Measurements from ENCODE around the gene LIMCH1.
"Not testable (repeated sequence)": the region's sequence is repeated elsewhere in the genome, so short reads cannot be mapped to it uniquely, and the experiment has no call there.

LIMCH1 gene, protein sequence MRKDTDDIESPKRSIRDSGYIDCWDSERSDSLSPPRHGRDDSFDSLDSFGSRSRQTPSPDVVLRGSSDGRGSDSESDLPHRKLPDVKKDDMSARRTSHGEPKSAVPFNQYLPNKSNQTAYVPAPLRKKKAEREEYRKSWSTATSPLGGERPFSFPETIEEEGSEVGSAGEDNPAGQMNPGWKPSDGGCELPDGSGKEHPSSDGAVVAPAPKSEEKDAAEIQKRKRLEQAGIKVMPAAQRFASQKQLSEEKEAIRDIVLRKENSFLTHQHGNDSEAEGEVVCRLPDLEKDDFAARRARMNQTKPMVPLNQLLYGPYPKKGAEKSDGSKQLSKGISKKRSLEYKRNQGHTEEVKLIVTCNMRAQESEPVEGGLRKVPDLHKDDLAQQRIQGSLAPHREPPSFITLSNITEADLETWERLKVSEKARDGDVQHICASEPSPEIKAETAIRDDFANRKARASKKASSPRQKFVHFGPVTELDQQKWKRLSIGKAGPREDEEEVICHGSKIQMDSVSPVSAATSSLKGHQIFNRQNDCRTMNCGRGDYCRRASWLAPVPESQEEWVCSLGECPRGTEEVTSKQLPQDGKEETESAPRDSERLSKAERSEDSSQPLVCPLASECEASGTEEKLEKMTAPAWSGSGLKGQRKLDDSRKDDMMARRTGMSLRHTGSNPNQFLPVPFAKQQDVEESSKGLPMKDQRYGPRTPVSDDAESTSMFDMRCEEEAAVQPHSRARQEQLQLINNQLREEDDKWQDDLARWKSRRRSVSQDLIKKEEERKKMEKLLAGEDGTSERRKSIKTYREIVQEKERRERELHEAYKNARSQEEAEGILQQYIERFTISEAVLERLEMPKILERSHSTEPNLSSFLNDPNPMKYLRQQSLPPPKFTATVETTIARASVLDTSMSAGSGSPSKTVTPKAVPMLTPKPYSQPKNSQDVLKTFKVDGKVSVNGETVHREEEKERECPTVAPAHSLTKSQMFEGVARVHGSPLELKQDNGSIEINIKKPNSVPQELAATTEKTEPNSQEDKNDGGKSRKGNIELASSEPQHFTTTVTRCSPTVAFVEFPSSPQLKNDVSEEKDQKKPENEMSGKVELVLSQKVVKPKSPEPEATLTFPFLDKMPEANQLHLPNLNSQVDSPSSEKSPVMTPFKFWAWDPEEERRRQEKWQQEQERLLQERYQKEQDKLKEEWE (N-terminal part only)

DNA sequence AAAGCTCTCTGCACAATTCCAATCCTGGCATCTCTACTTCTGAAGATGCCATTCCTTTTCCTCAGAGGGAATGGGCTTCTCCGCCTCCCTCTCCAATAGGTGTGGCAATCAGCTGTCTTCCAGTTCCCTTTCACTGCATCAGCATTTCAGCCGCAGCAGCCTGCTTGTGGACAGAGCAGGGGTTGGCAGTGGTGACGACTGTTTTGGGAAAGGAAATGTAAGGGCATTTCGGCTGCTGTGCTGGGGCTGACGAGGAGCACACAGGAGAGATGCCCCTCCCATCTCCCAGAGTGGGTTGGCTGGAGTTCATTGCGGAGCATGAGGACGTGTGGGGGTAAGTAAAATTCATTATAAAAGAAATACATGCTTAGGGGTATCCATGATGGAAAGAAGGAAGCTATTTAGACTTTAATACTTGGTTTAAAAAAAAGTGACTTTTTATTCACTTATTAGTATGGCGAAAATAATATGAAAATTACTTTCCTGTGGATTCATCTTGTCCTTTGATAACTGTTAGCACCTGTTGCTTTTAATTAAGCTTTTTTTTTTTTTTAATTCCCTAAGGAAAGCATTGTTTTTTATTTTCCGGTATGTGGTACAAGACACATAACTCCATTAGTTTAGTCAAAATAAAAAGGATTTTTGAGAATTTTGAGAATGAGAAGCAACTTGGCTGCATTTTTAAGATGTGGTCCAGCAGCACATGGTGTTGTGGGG, at the start of gene LIMCH1:
Gene LIMCH1 (plus strand): TSS at position 141 of the 717 bp plus-strand sequence. CDS start 67,839 bp downstream, outside the sequence.
- TF ChIP-seq MAX (IDR thresholded peaks at IDR 0.05; ENCODE audit: low read depth, low read length) (no peak), POLR2A (IDR thresholded peaks at IDR 0.05; ENCODE audit: extremely low read depth, insufficient read length) (no peak), MYC (IDR thresholded peaks at IDR 0.05; ENCODE audit: low read depth, low read length) (no peak), CTCF (IDR thresholded peaks at IDR 0.05; ENCODE audit: low read depth, low read length) (no peak)
- no peak within 1 kb of the TSS for H3K4me3 ChIP-seq (ENCODE audit: low read depth, low read length)
- no peak for DNase-seq (ENCODE audit: low read depth)

DNA sequence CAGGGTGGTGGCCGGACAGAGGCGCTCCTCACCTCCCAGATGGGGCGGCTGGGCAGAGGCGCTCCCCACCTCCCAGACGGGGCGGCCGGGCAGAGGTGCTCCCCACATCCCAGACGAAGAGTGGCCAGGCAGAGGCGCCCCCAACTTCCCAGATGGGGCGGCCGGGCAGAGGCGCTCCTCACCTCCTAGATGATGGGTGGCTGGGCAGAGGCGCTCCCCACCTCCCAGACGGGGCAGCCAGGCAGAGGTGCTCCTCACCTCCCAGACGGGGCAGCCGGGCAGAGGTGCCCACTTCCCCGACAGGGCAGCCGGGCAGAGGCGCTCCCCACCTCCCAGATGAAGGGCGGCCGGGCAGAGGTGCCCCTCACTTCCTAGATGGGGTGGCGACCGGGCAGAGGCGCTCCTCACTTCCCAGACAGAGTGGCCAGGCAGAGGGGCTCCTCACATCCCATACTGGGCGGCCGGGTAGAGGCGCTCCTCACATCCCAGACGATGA, 46.8 kb upstream of the LIMCH1 start:
- H3K4me3 ChIP-seq (ENCODE audit: low read depth, low read length); DNase-seq (ENCODE audit: low read depth): not testable (repeated sequence)

DNA sequence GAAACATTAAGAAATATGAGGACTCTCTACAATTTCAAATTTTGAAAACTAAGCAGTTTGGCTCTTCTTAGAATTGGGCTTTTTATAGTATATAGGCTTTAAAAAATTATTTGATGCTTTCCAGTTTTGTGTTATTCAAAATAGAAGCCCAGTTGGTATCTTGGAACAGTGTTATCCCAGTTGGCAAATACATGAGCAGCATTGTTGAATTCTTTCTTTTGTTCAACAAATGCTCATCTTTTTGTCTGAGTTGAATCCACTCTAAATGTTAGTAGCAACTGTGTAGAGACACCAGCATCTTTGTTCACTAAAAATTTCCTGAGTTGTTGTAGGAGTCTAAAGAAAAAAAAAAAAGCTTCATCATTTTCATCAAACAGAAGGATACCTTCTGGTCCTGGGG, 41.0 kb upstream of the LIMCH1 start:
- TF ChIP-seq MAX (IDR thresholded peaks at IDR 0.05; ENCODE audit: low read depth, low read length) (no peak), MYC (IDR thresholded peaks at IDR 0.05; ENCODE audit: low read depth, low read length) (no peak), CTCF (IDR thresholded peaks at IDR 0.05; ENCODE audit: low read depth, low read length) (no peak), POLR2A (IDR thresholded peaks at IDR 0.05; ENCODE audit: extremely low read depth, insufficient read length) (no peak)
- no peak for DNase-seq (ENCODE audit: low read depth)
- H3K4me3 ChIP-seq (ENCODE audit: low read depth, low read length) = no peak overlapping the region

DNA sequence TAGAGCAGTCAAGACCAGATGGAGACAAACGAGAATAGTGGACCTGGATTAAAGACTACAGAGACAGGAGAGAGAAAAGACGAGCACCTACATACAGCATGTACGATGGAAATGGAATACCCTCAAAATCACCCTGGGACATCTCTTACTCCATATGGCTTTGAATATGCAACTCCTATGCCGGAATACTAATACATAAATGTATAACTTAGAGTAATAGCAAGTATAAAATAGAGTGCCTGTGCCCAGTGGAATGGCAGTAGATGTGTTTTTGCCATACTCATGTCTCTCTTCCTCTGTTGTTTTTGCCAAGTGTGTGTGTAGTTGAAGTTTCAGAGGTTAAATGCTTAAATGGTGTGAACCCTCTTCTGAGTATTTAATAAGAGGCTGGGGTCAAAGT, 39.8 kb upstream of the LIMCH1 start:
- H3K4me3 ChIP-seq (ENCODE audit: low read depth, low read length) = no peak overlapping the region
- no peak for TF ChIP-seq MAX (IDR thresholded peaks at IDR 0.05; ENCODE audit: low read depth, low read length)
- TF ChIP-seq CTCF (IDR thresholded peaks at IDR 0.05; ENCODE audit: low read depth, low read length) = no peak
- no peak for TF ChIP-seq MYC (IDR thresholded peaks at IDR 0.05; ENCODE audit: low read depth, low read length)
- TF ChIP-seq POLR2A (IDR thresholded peaks at IDR 0.05; ENCODE audit: extremely low read depth, insufficient read length) = no peak
- DNase-seq (ENCODE audit: low read depth) = no peak

DNA sequence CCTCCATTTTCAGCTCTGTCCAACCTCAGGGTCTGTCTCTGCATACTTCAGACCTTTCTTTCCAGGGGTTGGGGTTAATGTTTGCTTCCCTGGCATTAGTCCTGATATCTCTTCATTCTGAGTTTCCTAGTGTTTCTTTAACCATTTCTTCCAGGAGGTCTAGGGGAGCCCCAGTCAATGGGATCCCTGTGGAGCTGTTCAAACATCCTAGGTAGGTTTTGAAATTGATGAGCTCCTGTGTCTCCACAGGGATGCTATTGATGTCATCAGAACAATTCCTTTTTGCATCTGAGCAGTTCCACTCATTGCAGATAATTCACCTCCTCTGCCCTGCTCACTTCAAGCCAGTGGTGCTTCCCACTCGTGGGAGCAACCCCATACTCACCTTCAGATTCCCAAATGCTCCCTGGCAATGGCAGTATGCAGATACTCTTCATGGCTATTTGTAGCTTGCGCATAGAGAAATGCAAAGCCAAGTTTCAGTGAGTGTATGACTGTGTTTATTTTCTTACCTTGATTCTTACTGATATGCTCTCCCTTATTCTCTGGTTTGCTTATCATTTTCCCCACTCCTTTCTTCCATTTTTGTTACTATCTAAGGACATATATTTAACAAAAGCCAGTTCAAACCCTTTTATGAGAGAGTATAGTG, 33.7 kb upstream of the LIMCH1 start:
- H3K4me3 ChIP-seq (ENCODE audit: low read depth, low read length) = no peak overlapping the region
- no peak for TF ChIP-seq POLR2A (IDR thresholded peaks at IDR 0.05; ENCODE audit: extremely low read depth, insufficient read length)
- TF ChIP-seq MYC (IDR thresholded peaks at IDR 0.05; ENCODE audit: low read depth, low read length) = no peak
- TF ChIP-seq MAX (IDR thresholded peaks at IDR 0.05; ENCODE audit: low read depth, low read length) = no peak
- TF ChIP-seq CTCF (IDR thresholded peaks at IDR 0.05; ENCODE audit: low read depth, low read length) = no peak
- DNase-seq (ENCODE audit: low read depth) = no peak

Measured in NB4 (cell line).